H9 (cell line): ENCODE results near the gene DNAI4. TPM values are rescaled to one million over a fixed set of nuclear protein-coding genes. Genes with fewer than 3 reads are reported as not detected.

ENCODE experiments used
- DNase-seq: peaks from one replicate; pipeline ENCODE4 v3.0.0-alpha.2; 2017
- H2AFZ ChIP-seq: one replicate; pipeline ENCODE4 v1.6.1; 2013; ENCODE audit warnings: mild to moderate bottlenecking, low read length, control low read depth, moderate library complexity
- H2AK5ac ChIP-seq: 2 replicates; pipeline ENCODE4 v1.6.1; 2013; ENCODE audit warnings: low read length, control low read depth, mixed read lengths; ENCODE audit not compliant: insufficient read length
- H2BK120ac ChIP-seq: one replicate; pipeline ENCODE4 v1.6.1; 2013; ENCODE audit warnings: low read depth, mild to moderate bottlenecking, low read length, control low read depth, inconsistent platforms; ENCODE audit not compliant: poor library complexity, severe bottlenecking
- H2BK12ac ChIP-seq: 2 replicates; pipeline ENCODE4 v1.6.1; 2013; ENCODE audit warnings: low read length, control low read depth, mixed read lengths, low read depth; ENCODE audit not compliant: insufficient read length
- H2BK15ac ChIP-seq: 2 replicates; pipeline ENCODE4 v1.6.1; 2013; ENCODE audit warnings: low read depth, low read length, control low read depth
- H2BK20ac ChIP-seq: one replicate; pipeline ENCODE4 v1.6.1; 2013; ENCODE audit warnings: low read depth, mild to moderate bottlenecking, low read length, control low read depth, inconsistent platforms; ENCODE audit not compliant: poor library complexity, severe bottlenecking
- H2BK5ac ChIP-seq: 2 replicates; pipeline ENCODE4 v1.6.1; 2013; ENCODE audit warnings: low read length, control low read depth, mixed read lengths; ENCODE audit not compliant: insufficient read length
- H3K14ac ChIP-seq: 2 replicates; pipeline ENCODE4 v1.6.1; 2013; ENCODE audit warnings: low read length, control low read depth; ENCODE audit not compliant: insufficient read depth
- H3K18ac ChIP-seq: 2 replicates; pipeline ENCODE4 v1.6.1; 2013; ENCODE audit warnings: low read depth, mild to moderate bottlenecking, mixed read lengths, low read length, control low read depth; ENCODE audit not compliant: insufficient read length
- H3K23ac ChIP-seq: 2 replicates; pipeline ENCODE4 v1.6.1; 2013; ENCODE audit warnings: low read length, control low read depth, mixed read lengths, low read depth; ENCODE audit not compliant: insufficient read length
- H3K23me2 ChIP-seq: 2 replicates; pipeline ENCODE4 v1.6.1; 2013; ENCODE audit warnings: low read depth, mild to moderate bottlenecking, mixed read lengths, low read length, control low read depth; ENCODE audit not compliant: insufficient read length, poor library complexity, severe bottlenecking
- H3K27ac ChIP-seq: 2 replicates; pipeline ENCODE4 v1.5.1; 2013; ENCODE audit warnings: low read length, control low read depth, mixed read lengths, low read depth; ENCODE audit not compliant: insufficient read length
- H3K27me3 ChIP-seq: 2 replicates; pipeline ENCODE4 v1.6.1; 2013; ENCODE audit warnings: low read length, control low read depth, inconsistent platforms; ENCODE audit not compliant: insufficient read depth
- H3K4ac ChIP-seq: 2 replicates; pipeline ENCODE4 v1.6.1; 2013; ENCODE audit warnings: low read depth, mild to moderate bottlenecking, control low read depth, inconsistent platforms, low read length, moderate library complexity
- H3K4me1 ChIP-seq: 2 replicates; pipeline ENCODE4 v1.6.1; 2013; ENCODE audit warnings: low read length, control low read depth, inconsistent platforms; ENCODE audit not compliant: insufficient read depth
- H3K4me2 ChIP-seq: 2 replicates; pipeline ENCODE4 v1.6.1; 2013; ENCODE audit warnings: low read length, control low read depth, mixed read lengths; ENCODE audit not compliant: insufficient read length, insufficient read depth
- H3K56ac ChIP-seq: 2 replicates; pipeline ENCODE4 v1.6.1; 2013; ENCODE audit warnings: low read depth, mild to moderate bottlenecking, mixed read lengths, low read length, control low read depth; ENCODE audit not compliant: insufficient read length
- H3K79me1 ChIP-seq: 2 replicates; pipeline ENCODE4 v1.6.1; 2013; ENCODE audit warnings: low read depth, mild to moderate bottlenecking, moderate library complexity, low read length, control low read depth, inconsistent platforms; ENCODE audit not compliant: insufficient read depth, poor library complexity, severe bottlenecking
- H3K79me2 ChIP-seq: 2 replicates; pipeline ENCODE4 v1.6.1; 2013; ENCODE audit warnings: low read length, control low read depth, inconsistent platforms; ENCODE audit not compliant: insufficient read depth
- H3K9ac ChIP-seq: 2 replicates; pipeline ENCODE4 v1.6.1; 2013; ENCODE audit warnings: low read length, control low read depth, mixed read lengths; ENCODE audit not compliant: insufficient read length; ENCODE audit errors: extremely low read depth
- H3K9me3 ChIP-seq: one replicate; pipeline ENCODE4 v1.6.1; 2013; ENCODE audit warnings: low read depth, low read length, inconsistent platforms; ENCODE audit not compliant: control insufficient read depth
- H3T11ph ChIP-seq: one replicate; pipeline ENCODE4 v1.6.1; 2013; ENCODE audit warnings: mild to moderate bottlenecking, low read length, control low read depth, inconsistent platforms
- H4K20me1 ChIP-seq: one replicate; pipeline ENCODE4 v1.6.1; 2013; ENCODE audit not compliant: control insufficient read depth, insufficient read length, insufficient read depth
- H4K5ac ChIP-seq: 2 replicates; pipeline ENCODE4 v1.6.1; 2013; ENCODE audit warnings: low read depth, mild to moderate bottlenecking, mixed read lengths, low read length, control low read depth; ENCODE audit not compliant: insufficient read length
- H4K8ac ChIP-seq: replicated peaks from 2 replicates; pipeline ENCODE4 v1.6.1; 2013; ENCODE audit warnings: low read length, control low read depth, mixed read lengths, low read depth; ENCODE audit not compliant: insufficient read length
- H4K91ac ChIP-seq: 2 replicates; pipeline ENCODE4 v1.6.1; 2013; ENCODE audit warnings: low read depth, mild to moderate bottlenecking, moderate library complexity, mixed read lengths, low read length, control low read depth; ENCODE audit not compliant: insufficient read length
- H3K27ac Mint-ChIP-seq, 3 experiments: 2 replicates in 2 of 3; 3 replicates in 1 of 3; pipeline ENCODE4 v1.8.0; 2020 to 2021; ENCODE audit warnings: mixed read lengths in 3 of 3, mild to moderate bottlenecking in 1 of 3, moderate library complexity in 1 of 3
- H3K27me3 Mint-ChIP-seq: 2 replicates; pipeline ENCODE4 v1.8.0; 2021; ENCODE audit warnings: low read depth, mild to moderate bottlenecking, moderate library complexity, mixed read lengths
- H3K36me3 Mint-ChIP-seq, 3 experiments: 2 replicates in 2 of 3; 3 replicates in 1 of 3; pipeline ENCODE4 v1.8.0; 2020 to 2021; ENCODE audit warnings: low read depth in 3 of 3, mixed read lengths in 3 of 3; ENCODE audit not compliant: insufficient read depth in 1 of 3
- H3K4me1 Mint-ChIP-seq, 2 experiments: 2 replicates each; pipeline ENCODE4 v1.8.0; 2020; ENCODE audit warnings: mixed read lengths in 2 of 2
- H3K4me3 Mint-ChIP-seq, 2 experiments: 2 replicates in 1 of 2; 3 replicates in 1 of 2; pipeline ENCODE4 v1.8.0; 2020 to 2021; ENCODE audit warnings: mild to moderate bottlenecking in 2 of 2, mixed read lengths in 2 of 2, moderate library complexity in 1 of 2
- H3K9me3 Mint-ChIP-seq, 2 experiments: 2 replicates in 1 of 2; 3 replicates in 1 of 2; pipeline ENCODE4 v1.8.0; 2020; ENCODE audit warnings: mild to moderate bottlenecking in 2 of 2, mixed read lengths in 2 of 2, moderate library complexity in 1 of 2
- CTCF ChIP-seq: fragments of 200-600 bp; sonication (generic); conservative IDR thresholded peaks from 3 replicates; pipeline ENCODE4 v1.8.0; 2021; ENCODE audit warnings: antibody characterized with exemption, mild to moderate bottlenecking
- WGBS: extraction: QIAGEN DNeasy Blood & Tissue Kit; methylation state at CpG from one replicate; pipeline ENCODE4 v1.1.7; 2013; ENCODE audit warnings: missing lambda C conversion rate, low lambda C conversion rate, mixed read lengths; ENCODE audit not compliant: insufficient read length; ENCODE audit errors: extremely low coverage; 5-methylcytosine and 5-hydroxymethylcytosine counted together
- total RNA-seq: library from RNA; stranded (reverse); gene quantifications from 2 replicates; pipeline ENCODE4 v1.2.1, GENCODE V29; 2021

DNAI4 gene
- total RNA-seq, 1 experiment from 2014 or later, result 1.4 TPM

GRCh38 chr1:66957938-66958337 is 33.3 kb upstream of the DNAI4 start:
- no peak overlapping the region for H3K4me3 Mint-ChIP-seq
- no peaks in the 10 kb centered on the region for H3K9me3 Mint-ChIP-seq

More at GRCh38 chr1:66957938-66958337, 33.3 kb upstream of the DNAI4 start:
- H3K27me3 ChIP-seq, result no peaks in the 10 kb centered on the region
- no peaks in the 10 kb centered on the region for H3K4me1 ChIP-seq
- no peak overlapping the region for H2BK12ac ChIP-seq
- H3K23ac ChIP-seq, result no peak overlapping the region
- H3K9me3 ChIP-seq, result no peaks in the 10 kb centered on the region
- no peak overlapping the region for H3K14ac ChIP-seq
- H3K27me3 Mint-ChIP-seq, result no peaks in the 10 kb centered on the region
- H3K23me2 ChIP-seq, result no peaks in the 10 kb centered on the region
- peaks cover 14 to 62% (median 55%) of the 10 kb centered on the region in 3 experiments; a peak in 6 of 7 replicates for H3K36me3 Mint-ChIP-seq
- no peak overlapping the region for H3T11ph ChIP-seq
- no peak overlapping the region for H2AK5ac ChIP-seq
- H3K27ac ChIP-seq, result no peak overlapping the region
- H3K79me1 ChIP-seq, result no peaks in the 10 kb centered on the region
- H3K27ac Mint-ChIP-seq, result no peak overlapping the region
- H3K4me1 Mint-ChIP-seq, result peaks cover 2 to 8% of the 10 kb centered on the region in 2 experiments; a peak in 2 of 4 replicates
- no peaks in the 10 kb centered on the region for H3K79me2 ChIP-seq
- no peak for DNase-seq
- H2BK15ac ChIP-seq, result no peak overlapping the region
- no peak overlapping the region for H4K8ac ChIP-seq
- WGBS, result no CpG with 5 or more reads among the region's 3 CpGs
- H3K18ac ChIP-seq, result no peak overlapping the region
- H2BK120ac ChIP-seq, result no peak overlapping the region
- no peak overlapping the region for H2BK5ac ChIP-seq
- H4K5ac ChIP-seq, result no peak overlapping the region
- no peak overlapping the region for H3K4me2 ChIP-seq
- no peak overlapping the region for H3K9ac ChIP-seq
- no peaks in the 10 kb centered on the region for H4K20me1 ChIP-seq
- H2AFZ ChIP-seq, result no peak overlapping the region
- no peak overlapping the region for H3K56ac ChIP-seq
- no peak for TF ChIP-seq CTCF
- no peak overlapping the region for H4K91ac ChIP-seq
- no peak overlapping the region for H3K4ac ChIP-seq
- no peak overlapping the region for H2BK20ac ChIP-seq
